CD4-positive, alpha-beta T cell treated with Interferon alpha-2 for 1 hour (primary cell): ENCODE data around the gene SHROOM2.
"Not testable (repeated sequence)": the region's sequence is repeated elsewhere in the genome, so short reads cannot be mapped to it uniquely, and the experiment has no call there.

Experiments used
- DNase-seq, 2 donors: peaks; one replicate each; pipeline ENCODE4 v3.0.0-alpha.2; 2020 to 2022

Gene SHROOM2, protein sequence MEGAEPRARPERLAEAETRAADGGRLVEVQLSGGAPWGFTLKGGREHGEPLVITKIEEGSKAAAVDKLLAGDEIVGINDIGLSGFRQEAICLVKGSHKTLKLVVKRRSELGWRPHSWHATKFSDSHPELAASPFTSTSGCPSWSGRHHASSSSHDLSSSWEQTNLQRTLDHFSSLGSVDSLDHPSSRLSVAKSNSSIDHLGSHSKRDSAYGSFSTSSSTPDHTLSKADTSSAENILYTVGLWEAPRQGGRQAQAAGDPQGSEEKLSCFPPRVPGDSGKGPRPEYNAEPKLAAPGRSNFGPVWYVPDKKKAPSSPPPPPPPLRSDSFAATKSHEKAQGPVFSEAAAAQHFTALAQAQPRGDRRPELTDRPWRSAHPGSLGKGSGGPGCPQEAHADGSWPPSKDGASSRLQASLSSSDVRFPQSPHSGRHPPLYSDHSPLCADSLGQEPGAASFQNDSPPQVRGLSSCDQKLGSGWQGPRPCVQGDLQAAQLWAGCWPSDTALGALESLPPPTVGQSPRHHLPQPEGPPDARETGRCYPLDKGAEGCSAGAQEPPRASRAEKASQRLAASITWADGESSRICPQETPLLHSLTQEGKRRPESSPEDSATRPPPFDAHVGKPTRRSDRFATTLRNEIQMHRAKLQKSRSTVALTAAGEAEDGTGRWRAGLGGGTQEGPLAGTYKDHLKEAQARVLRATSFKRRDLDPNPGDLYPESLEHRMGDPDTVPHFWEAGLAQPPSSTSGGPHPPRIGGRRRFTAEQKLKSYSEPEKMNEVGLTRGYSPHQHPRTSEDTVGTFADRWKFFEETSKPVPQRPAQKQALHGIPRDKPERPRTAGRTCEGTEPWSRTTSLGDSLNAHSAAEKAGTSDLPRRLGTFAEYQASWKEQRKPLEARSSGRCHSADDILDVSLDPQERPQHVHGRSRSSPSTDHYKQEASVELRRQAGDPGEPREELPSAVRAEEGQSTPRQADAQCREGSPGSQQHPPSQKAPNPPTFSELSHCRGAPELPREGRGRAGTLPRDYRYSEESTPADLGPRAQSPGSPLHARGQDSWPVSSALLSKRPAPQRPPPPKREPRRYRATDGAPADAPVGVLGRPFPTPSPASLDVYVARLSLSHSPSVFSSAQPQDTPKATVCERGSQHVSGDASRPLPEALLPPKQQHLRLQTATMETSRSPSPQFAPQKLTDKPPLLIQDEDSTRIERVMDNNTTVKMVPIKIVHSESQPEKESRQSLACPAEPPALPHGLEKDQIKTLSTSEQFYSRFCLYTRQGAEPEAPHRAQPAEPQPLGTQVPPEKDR (N-terminal part only)

DNA sequence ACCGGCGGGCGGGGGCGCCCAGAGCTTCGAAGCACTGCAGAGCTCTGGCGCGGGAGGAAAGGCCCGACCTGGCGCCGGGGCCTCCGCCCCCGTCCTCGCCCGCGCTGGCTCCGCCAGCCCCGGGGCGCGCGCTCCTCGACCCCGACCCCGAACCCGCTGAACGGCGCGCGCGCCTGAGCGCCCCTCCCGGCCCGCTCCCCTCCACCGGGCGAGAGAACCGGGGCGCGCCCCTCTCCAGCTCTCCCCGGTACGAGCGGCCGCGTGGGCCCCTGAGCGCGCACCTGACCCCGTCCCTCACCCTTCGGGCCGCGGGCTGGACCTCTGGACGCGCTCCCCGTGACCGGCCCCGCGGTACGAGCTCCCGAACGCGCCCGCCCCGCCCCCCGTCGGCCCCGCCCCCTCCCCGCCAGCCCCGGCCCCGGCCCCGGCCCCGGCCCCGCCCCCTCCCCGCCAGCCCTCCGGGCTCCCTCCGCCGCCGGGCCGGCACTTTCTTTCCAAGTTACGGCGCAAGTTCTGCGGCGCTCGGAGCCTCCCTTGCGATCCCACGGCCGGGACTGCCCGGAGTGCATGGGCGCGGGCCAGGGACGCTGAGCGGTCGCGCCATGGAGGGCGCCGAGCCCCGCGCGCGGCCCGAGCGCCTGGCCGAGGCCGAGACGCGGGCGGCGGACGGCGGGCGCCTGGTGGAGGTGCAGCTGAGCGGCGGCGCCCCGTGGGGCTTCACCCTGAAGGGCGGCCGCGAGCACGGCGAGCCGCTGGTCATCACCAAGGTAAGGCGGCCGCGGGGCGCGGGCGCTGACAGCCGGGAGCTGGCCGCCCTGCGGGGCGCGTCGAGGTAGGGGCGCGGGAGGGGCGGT is at the start of gene SHROOM2:
SHROOM2 (plus strand) TSS at position 486 of the 854 bp plus-strand sequence; CDS start at position 603, 117 bp downstream.
- DNase-seq: no peak

DNA sequence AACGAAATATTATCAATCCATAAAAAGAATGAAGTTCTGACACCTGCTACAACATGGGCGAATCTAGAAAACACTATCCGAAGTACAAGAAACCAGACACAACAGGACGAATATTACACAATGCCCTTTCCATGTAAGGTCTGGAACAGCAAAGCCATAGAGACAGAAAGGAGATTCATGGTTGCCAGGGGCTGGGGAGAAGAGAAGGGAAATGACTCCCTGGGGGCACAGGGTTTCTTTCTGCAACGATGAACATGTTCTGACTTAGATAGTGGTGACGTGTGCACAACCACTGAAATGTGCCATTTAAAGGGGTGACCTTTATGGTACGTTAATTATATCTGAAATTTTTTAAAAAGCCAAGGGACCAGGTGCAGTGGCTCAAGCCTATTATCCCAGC is 48.9 kb upstream of the SHROOM2 start:
- no peak for DNase-seq

GRCh38 chrX:9738151-9738550 is 48.1 kb upstream of the SHROOM2 start:
- DNase-seq: no peak

DNA sequence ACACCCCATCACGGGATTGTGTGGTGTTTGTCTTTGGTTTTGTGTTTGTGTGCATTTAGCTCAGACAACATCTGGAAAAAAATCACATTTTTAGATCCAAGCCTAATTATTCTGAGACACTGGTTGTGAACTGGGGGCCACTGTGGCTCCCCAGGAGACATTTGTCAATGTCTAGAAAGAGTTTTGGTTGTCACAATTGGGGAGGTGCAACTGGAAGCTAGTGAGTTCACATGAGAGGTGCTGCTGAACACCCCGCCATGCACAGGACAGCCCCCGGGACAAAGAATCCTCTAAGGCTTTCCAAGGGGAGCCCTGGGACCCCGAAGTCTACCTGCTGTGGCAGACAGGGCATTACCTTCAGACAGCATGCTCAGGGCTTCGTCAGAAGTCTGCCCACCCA is 47.1 kb upstream of the SHROOM2 start:
- no peak for DNase-seq

DNA sequence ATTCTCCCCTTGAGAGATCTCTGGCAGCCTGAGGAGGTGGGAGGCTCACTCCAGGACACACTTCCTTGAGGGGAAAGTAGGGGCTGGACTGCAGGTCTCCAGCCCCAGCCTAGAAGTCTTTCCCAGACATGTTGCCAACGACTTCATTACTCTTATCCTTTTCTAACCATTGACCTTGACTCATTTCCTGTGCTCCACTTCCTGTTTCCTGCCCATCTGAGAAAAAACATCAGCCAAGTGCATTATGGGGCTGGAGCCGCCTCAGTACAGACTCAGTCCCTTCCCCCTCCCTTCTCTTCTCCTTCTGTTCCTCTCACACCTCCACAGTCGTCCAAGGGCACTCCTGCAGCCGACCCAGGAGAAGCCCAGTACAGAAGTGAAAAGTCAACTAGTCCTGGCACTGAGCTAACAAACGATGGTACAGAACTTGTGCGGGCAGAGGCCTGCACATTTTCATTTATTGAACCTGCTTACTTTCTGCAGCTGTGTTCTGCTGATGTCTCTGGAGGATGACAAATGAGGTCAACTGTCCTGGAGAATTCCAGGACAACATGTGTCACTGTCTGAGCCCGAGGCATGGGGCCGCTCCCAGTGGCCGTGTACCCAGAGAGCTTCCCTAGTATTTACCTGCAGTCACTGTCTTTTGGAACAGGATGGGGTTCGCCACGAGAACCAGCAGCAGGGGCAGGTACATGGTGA is 40.7 kb upstream of the SHROOM2 start:
- no peak for DNase-seq

GRCh38 chrX:9746148-9746888 is 39.9 kb upstream of the SHROOM2 start:
- DNase-seq: no peak

DNA sequence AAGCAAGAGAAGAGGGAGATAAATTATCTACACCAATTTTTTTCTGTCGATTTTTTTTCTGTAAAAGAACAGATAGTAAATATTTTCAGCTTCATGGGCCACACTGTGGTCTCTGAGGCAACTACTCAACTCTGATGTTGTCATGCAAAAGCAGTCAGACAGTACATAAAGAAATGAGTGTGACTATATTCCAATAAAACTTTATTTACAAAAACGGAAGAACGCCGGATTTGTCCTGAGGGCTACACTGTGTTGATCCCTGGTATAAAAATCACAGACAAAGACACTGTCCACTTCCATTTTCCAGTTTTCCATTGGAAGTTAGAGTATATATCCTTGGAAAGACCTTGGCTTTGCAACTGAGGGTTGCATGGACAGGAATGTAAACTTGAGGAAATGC is 38.6 kb upstream of the SHROOM2 start:
- no peak for DNase-seq

DNA sequence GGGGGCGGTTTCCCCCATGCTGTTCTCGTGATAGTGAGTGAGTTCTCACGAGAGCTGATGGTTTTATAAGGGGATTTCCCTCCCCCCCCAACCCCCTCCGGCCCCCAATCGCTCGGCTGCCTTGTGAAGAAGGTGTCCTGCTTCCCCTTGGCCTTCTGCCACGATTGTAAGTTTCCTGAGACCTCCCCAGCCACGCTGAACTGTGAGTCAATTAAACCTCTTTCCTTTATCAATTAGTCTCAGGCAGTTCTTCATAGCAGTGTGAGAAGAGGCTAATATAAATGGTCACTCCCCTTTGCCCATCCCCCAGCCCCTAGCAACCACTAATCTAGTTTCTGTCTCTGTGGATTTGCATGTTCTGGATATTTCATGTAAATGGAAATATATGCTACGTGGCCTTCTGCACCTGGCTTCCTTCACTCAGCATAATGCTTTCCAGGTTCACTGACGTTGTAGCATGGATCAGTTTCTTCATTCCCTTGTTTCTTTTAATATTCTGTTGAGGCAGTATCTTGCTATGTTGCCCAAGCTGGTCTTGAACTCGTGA is 37.0 kb upstream of the SHROOM2 start:
- DNase-seq: no peak

DNA sequence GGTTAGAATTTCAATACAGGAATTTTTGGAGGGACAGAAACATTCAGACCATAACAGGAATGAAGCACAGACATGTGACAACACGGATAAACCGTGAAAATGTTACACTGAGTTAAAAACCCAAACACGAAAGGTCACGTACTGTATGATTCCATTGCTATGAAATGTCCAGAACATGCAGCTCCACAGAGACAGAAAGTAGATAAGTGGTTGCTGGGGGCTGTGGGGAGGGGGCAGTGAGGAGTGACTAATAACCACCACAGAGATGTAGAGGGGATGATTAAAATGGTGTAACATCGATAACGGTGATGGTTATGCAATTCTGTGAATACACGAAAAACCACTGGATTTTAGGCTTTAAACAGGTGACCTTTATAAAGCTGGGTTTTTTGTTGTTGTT is 28.9 kb upstream of the SHROOM2 start:
- no peak for DNase-seq

DNA sequence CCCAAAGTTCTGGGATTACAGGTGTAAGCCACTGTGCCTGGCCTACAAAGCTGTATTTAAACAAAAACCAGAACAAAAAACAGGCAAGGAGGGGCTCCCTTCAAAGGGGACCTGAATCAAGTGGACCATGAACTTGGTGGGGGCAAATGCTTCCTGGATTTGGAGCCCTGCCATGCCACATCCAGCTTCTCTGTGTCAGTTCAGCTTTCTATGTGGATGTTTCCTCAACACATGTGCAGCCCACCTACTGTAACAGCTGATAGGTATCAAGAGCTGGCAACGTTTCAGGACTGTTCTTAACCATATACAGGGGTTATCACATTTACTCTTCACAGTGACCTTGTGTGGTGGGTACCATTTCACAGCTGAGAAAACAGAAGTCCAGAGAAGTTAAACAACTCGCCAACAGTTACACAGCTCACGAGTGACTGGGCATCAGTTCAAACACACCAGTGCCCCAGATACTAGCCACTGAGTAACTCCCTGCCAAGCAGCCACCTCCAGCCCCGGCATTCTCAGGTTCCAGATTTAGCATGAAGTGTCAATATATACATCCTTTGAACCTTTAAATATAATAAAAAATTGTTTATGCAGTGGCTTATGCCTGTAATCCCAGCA is 28.1 kb upstream of the SHROOM2 start:
- DNase-seq: no peak

GRCh38 chrX:9759337-9759736 is 26.9 kb upstream of the SHROOM2 start:
- no peak for DNase-seq

DNA sequence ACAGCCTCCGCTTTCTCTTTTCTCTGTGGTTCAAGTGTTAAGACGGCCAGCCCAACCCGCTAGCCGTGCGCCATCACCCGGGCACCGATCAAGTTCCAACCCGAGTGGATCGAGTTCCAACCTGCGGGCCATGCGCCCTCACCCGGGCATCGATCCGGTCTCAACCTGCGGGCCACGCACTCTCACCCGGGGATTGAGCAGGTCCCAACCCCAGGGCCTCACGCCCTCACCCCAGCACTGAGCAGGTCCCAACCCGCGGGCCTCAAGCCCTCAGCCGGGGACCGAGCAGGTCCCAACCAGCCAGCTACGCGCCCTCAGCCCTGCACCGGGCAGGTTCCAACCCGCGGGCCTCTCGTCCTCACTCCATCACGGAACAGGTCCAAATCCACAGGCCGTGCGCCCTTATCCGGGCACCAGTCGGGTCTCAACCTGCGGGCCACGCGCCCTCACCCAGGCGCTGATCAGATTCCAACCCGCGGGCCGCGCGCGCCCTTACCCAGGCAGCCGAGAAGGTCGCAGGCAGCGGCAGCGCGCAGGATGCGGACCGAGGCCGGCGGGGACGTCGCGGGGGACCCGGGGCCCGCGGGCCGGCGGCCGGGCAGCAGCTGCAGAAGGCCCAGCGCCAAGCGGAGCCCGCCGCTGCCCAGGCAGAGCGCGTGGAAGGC is 21.0 kb upstream of the SHROOM2 start:
- DNase-seq: no peak

GRCh38 chrX:9765737-9766097 is 20.5 kb upstream of the SHROOM2 start, which contains the start of gene GPR143:
GPR143 (minus strand) TSS chrX:9765847; CDS start chrX:9765817, 30 bp downstream.
- no peak for DNase-seq

GRCh38 chrX:9767375-9767774 is 18.9 kb upstream of the SHROOM2 start:
- DNase-seq: no peak

DNA sequence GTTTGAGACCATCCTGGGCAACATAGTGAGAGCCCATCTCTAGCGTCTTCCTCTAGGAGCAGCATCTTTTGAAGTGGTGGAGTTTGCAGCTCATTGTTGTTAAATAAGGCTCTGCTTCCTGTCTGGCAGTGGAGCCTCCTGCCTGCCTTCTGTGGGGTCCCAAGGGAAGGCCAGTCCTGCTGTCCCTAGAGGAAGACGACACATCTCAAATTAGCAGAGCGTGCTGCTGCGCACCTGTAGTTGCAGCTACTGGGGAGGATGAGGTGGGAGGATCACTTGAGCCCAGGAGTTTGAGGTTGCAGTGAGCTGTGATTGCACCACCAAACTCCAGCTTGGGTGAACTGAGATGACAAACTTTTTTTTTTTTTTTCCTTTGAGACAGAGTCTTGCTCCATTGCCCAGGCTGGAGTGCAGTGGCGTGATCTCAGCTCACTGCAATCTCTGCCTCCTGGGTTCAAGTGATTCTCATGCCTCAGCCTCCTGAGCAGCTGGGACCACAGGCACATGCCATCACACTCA is 17.8 kb upstream of the SHROOM2 start:
- not testable (repeated sequence) for DNase-seq

- DNase-seq: no peak
Measured at GRCh38 chrX:9770319-9770718, 15.9 kb upstream of the SHROOM2 start.

GRCh38 chrX:9772943-9773342 is 13.3 kb upstream of the SHROOM2 start:
- DNase-seq: no peak

DNA sequence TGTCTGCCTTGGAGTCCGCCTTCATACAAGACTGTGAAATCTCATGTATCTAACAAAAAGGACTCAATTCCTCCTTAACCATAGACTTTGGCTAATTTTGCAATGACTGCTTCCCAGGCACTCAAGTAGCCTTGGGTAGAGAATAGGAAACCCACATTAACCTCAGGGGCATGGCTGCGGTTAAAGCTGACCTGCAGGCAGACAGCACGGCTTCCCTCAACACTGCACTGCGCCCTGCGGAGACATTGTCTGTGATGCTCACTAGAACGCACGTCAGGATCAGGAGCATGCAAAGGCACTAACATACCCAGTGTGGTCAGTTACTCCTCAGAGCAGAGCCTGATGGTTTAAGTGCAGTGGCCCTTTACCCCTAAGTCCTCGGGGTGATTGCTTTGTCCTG is 10.3 kb upstream of the SHROOM2 start:
- no peak for DNase-seq

DNA sequence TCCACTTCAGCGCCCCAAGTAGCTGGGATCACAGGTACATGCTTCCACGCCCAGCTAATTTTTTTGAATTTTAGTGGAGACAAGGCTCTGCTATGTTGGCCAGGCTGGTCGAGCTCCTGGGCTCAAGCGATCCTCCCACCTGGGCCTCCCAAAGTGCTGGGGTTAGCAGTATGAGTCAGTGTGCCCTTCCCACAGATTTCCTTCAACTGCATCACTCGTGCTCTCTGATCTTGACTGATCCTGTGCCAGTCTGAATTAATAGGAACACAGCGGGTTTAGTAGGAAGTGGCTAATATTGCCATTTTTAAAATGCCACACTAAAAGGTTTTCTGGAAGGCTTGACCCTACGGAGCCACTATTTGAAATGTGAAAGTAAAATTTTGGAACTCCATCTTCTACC is 4.3 kb upstream of the SHROOM2 start:
- no peak for DNase-seq
